ENCODE results near the gene STK32C.
A peak's percentile ranks its signal among the peaks of the same experiment; 100 is the strongest.

The STK32C gene

DNA sequence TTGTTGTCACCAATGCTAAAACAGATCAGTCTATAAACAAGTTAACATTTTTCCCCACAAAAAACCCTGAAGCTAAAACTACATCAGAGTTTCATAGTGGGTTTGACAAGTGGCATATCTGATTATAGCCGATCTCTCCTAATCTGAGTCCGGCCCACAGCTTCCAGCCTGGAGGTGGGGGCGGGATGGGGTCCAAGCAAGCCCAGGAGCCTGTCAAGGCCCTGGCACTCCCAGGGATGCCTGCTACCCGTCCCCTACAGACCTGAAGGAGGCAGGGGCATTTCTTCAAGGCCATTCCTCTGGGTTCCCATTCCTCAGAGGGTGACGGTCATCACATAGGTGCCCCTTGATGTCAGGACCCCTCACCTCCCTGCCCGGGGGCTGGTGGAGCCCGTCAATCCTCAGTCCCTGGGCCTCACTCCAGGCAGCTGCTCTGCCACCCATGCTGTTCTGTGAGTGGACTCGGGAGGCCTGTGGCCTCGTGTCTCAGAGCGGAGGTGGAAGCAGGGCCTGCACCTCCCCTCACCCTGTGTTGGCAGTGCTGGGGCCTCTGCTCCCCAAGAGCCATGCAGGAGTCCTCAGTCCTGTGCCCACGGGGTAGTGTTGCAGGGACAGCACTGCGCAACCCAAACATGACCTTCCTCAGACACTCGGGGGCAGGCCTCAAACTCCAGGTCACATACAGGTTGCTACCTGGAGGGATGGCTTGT, 112.2 kb downstream of the STK32C start:
- DNase-seq: no peak

DNA sequence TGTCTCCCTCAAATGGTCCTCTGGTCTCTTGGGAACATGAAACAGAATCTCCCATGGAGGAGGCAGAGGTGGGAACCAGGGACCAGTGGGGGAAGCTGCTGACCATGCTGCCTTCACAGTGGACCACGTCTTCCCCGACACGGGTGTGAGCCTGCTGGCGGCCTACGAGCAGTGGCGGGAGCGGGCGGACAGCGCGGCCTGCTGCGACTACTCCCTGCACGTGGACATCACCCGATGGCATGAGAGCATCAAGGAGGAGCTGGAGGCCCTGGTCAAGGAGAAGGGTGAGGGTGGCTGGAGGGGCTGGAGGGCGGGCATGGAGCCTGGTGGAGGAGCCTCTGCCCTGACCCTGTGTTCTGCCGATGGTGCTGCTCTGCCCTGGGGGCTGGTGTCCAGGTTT, 113.0 kb downstream of the STK32C start:
- no peak for DNase-seq

DNA sequence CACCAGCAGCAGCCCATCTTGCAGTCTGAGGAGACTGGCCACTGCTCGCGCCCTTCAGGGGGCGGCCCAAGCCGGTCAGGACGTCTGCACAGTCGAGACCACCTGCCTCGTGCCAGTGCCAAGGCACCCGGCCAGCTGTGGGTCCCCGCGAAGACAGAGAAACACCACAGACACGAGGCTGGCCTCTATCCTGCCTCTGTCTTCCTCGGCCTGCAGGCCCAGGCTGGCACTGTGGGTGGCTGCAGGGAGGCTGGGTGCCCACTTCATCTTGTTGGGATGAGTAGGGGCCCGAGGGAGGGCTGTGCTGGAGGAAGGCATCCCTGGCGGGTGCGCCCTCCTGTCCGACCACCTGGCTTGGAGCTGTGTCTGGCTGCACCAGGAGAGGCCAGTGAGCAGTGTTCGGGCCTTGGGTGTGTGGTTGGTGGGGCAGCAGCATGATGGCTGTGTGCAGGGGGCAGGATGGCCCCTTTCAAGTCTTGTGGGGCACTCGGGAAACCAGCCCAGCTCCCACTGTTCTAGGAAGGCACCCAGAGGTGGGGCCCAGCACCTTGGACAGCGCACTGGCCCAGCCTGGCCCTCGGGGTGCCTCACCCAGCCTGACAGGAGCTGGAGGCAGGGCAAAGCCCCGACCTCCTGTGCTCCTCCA, 113.7 kb downstream of the STK32C start:
- DNase-seq: peak in 1 of 2 donors; percentile 19

DNA sequence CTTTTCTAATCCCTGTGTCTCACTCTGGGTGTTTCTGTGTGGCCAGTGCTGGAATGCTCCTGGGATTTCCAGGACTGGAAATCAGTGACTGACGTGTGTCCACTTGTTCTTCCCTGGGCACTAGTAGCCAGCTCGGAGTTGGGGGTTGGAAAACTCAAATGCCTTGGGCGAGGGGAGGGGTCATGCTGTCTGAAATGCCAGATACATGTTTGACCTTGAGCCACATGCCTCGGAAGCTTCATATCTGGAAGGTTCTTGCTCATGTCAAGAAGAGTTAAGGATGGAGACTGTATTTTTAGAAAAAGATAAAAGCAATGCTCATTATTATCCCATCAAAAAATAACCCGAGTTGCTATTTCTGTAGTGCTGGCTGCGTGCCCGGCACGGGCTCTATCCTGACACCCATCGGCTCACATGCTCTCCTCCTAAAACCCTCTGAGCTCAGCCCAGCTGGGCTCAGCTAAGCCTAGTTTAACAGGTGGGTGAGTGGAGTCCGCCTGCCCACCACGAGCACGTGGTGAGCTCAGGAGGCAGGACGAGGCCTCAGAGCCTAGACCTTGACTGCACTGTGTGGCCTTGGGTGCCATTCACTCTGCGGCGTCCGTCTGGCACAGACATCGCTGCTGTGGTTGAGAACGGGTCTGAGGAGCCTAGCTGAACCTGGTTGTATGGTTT, 114.6 kb downstream of the STK32C start:
- DNase-seq: no peak

DNA sequence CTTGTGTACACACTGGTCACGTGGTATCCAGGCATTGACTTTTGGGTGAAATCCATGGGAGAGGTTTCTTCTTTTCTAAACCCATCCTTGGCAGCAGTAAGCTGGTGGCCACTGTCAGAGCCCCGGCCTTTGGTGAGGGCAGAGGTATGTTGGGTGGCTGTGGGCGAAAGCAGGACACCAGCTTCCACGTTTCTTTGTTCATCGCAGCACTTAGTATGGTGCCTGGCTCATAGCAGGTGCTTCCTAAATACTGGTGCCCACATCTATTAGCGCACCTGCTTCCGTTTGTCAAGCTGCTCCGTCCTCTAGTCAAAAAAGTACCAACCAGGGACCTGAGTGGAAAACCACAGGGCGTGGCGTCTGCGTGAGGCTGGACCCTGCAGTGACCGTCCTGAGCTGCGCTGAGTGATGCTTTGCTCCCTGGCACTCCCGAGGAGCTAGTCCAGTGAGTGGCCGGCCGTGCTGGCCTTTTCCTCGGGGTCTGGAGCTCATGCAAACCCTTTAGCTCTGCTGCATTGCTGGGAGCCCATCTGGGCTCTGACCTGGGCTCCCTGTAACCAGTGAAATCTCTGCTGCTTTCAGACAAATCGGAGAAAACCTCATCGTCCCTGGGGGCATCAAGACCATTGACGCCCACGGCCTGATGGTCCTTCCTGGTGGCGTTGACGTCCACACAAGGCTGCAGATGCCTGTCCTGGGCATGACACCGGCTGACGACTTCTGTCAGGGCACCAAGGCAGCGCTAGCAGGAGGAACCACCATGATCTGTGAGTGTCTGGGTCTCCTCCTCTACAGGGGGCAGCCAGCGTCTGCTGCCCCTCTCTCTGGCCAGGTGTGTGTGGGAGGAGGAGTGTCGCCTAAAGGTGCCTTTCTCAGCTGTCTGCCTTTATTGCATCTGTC, 115.4 kb downstream of the STK32C start:
- no peak for DNase-seq

DNA sequence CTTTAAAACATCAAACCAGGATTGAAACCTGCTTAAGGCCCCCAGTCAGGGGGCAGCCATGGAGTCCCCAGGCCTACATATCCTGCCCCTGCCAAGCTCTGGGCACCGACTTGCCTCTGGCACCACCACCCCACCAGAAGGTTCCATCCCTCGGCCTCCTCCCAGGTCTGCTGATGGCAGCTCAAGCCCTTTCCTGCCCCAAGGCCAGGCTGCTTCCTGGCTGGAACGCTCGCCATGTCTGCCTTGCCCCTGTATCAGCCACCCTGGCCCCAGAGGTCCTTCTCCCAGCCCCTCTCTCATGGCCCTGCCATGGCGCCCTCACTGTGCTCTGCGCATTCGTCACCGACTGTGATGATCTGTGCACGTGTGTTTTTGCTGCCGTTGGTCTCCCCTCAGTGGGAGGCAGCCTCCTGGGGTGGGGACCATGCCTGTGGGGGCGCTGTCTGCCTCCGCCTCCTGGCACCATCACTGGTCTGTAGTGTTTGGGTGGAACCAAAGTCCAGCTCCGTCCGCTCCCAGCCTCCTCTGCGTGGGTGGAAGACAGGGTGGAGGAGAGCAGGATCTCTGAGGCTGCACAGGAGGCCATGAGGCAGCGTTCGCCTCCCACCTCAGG, 117.8 kb downstream of the STK32C start:
- no peak for DNase-seq

DNA sequence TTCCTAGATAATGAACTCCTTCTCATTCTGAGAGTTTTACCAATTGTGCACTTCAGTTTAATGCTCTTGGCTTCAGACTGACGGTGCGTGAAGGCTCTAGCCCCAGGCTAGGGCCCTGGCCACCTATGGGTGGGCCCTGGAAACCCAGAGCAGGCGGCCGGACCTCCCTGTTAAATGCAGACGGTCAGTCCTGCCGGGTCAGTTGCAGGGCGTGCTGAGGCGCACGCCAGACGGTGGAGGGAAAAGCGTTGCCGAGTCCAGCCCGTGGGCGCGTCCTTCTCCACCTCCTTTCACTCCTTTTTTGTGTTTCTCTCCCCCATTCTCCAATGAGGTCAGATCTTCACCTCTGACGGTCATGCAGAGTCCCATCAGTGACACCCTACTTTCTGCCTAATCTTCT, 118.7 kb downstream of the STK32C start:
- DNase-seq: no peak

DNA sequence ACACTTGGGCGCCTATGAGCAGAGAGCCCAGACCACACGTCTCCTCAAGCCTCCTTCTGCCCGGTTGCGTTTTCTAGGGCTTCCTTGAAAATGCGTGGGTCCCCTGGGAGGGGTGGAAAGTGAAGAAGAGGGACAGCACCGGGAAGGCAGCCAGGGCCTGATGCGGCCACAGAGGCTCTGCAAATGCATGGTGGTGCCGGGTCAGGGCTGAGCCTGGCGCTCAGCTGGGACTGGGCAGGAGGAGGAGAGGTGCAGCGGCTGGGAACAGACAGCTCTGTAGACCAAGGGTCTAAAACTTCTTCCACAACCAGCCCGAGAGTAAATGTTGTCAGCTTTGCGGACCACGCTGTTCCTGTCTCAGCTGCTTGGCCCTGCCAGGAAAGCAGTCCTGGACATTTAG, 119.4 kb downstream of the STK32C start:
- DNase-seq: no peak

DNA sequence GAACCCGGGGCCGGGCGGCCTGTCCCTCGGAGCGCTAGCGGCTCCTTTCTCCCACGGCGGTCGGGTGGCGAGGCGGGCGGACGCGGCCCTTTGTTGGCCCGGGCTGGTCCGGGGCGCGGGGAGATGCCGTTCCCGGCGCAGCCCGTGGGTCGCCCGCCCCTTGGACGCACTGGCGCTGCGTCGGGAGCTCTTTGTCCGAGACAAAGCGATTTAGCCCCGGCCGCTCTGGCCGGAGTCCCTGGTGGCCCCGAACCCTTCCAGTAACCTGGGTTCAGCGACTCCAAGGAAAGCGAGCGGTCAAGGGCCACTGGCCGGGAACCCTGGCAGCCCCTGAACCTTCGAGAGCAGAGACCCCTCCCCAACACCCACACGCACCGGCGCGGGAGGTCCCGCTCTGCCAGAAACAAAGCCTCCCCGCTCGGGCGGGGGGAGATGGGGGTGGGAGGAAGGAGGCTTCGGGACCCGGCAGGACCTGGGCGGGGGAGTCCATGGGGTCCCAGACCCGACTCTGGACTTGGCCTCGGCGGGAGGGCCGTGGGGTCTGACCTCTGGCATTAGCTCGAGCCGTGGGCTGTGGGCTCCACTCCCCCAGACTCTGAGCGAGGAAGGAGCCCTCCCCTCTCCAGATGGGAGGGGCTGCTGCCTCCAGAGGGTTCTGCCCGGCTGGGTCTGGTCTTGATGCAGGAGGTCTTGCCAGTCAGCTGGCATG, 120.2 kb downstream of the STK32C start:
- no peak for DNase-seq

DNA sequence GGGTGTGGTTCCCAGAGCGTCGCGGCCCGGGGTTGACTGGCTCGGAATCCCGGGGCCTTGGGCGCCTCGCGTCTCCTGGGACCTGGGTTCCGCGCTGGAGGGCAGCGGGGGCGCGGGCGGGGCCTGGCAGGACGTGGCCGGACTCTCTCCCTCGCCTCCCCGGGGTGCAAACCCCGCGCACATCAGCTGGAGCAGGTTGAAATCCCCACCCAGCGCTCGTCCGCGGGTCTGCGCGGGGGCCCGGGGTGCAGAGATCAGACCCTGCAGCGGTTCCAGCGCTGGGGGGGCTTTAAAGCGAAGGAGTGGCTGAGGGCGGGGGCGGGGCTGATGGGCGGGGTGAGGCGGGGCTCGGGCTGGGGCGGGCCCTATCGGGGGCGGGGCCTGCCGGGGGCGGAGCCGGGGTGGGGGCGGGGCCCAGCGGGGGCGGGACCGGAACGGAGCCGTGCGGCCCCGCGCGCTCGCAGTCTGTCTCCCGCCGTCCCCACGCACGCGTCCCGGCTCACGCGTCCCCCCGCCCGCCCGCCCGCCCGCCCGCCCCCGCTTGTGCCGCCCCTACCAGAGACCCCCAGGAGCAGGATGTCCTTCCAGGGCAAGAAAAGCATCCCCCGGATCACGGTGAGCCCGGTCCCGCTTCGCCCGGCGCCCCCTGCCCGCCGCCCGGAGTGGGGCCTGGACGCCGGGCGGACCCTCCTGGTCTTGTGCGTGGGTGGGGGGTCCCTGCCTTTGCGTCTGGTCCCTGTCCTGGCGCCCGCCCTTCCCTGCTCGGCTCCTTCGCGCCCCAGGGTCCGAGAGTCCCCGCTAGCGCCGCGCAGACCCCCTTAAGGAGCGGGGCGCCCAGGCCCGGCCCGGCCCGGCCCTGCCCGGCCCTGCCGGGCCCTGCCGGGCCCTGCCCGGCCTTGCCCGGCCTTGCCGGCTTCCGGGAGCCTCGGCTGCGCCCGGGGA, 121.0 kb downstream of the STK32C start, which contains the start of gene DPYSL4:
TSS of gene DPYSL4 (plus strand) at position 461 of the 942 bp plus-strand sequence. CDS start at position 577, 116 bp downstream.
- peak in 1 of 2 donors; percentile 45 for DNase-seq

DNA sequence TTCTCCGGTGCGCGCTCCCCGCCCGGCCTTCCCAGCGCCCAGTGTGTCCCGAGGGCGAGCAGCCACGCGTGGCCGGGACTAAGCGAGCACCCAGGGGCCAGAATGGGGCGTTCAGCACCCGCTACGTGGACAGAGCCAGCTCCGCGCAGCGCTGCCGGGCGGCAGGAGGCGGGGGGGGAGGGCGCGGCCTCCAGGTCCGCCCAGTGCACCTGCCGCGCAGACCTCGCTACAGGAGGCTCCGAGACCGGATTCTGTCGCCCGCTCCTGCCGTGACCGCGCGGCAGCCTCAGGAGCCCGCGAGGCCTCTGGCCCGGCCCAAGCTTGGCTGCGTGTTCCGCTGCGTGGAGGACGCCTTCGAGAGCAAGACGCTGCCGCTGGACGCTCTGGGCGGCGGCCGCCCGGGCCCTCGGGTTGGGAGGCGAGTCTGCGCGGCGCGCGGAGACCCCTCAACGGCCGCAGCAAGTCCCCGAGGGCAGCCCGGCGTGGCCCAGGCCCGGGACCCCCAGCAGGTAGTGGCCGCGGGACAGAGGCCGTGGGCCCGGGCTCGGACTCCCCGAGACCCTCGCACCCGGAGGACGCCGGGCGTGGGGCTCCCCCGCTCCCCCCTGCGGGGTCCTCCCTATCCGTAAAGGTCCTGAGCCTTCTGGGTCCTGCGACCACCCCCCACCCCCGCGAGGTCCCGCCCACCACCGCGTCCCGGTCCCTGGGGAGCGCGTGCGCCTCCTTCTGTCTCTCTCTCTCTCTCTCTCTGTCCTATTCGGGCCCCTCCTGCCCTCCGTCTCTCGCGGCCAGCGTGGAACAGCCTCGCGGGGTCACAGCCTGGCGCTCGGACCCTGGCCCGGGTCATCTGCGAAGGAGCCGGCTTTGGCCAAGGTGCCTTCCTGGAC, 121.9 kb downstream of the STK32C start:
- peak; percentile 38 to 46 for DNase-seq

DNA sequence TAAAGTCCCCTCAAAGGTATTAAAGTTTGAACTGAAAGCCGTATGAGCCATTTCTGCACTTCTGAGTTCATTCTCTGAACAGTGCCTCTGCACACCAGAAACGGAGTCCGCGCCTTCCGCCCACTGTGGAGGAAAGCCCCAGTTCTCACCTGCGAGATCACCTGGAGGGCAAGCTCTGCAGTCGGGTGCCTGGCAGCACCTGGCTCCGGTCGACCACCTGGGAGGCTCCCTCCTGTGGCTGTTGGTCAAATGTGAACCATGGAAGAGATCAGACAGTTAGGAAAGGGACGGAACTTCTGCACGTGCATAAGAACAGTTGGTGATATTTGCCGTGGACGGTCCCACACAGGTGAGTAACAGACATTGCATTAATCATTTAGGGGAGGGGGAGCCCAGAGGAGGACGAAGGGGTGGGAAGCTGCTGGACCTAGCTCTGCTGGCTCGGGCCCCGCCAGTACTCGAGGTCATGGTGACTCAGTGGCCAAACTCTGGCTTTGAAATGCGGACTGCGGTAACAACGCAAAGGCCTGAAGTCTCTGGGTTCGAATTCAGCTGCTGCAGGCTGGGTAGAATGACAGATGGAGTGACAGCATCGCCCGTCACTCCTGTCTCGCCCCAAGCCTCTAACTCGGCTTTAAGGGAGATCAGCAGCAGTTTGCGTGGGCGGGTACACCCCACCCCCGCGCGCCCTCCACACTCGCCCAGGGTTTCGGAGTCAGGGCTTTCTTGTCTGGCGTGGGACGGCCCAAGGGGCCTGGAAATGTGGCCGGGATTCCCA, 122.7 kb downstream of the STK32C start:
- DNase-seq: no peak

DNA sequence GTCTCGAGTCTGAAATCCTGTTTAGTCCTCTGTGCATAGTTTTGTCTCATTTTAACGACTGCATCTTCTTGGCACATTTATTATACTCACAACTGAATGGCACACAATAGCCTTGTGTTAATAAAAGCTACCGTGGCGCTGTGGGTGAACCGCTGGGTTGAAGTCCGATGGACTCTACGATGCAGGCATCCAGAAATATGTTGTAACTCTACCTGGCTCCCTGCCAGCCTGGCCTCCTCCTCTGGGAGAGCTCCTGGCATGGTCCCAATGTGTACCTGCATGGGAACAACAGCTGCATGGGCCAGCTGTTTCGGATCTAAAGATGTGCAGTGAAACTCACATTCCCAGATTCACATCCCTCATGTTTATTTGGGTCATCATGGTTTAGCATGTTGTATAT, 124.7 kb downstream of the STK32C start:
- no peak for DNase-seq

DNA sequence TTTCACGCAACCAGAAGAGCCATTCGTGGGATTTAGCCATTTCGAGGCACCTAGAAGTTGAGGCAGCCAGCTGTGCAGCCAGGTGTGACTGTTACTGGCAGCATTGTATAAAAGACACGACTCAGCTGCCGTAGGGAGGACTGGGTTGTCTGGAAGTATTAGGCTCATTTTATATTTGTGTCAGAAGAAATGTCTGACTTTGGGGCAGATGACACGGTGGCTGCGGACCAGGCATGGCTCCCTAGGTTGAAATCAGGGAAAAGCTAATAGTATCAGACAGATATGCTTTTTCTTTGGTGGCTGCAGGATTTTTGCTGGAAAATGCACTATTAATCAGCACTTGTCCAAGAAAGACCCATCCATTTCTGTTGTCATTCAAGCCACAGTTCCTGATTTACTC, 125.2 kb downstream of the STK32C start:
- DNase-seq: no peak

DNA sequence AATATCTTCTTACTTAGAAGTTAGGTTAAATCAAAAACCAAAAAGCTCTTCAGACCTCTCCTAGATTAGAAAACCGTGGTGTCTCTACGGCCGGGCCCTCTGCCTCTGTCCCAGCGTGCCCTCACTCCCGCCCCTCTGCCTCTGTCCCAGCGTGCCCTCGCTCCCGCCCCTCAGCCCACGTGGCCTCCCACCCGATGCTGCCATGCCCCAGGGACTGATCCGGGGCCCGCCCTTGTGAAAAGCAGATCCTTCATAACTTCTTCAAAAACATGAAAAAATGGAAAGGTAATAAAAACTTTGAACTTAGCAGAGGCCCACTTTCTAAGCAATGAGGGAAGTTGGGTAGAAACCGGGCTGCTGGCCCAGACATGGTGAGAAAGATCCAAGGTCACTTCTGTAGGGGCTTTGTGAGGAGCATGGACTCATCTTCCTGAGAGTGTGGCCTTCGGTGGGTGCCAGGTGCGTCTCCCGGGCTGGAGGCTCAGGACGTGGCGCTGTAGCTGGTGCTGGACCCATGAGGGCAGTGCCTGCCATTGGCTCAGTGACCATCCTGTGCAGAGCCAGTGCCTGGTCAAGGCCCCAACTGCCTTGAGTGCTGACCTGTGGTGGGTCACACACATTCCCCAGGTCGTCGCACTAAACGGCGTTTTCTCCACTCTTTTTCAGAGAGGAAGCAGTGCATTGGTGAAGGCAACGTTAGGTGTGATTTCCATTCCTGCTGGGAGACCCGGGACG, 125.9 kb downstream of the STK32C start:
- DNase-seq: no peak

DNA sequence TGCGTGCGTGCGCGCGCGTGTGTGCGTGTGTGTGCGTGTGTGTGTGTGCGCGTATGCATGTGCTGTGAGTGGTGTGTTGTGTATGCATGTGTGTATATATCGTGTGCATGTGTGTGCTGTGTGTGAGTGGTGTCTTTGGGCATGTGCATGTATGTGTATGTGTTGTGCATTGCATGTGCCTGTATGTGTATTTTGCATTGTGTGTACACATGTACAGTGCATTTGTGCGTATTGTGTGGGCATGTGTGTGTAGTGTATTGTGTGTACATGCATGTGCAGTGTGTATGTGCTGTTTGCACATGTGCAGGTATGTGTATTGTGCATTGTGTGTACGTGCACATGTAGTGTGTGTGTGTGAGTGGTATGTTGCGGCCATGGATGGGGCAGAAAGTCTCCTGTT, 127.0 kb downstream of the STK32C start:
- no peak for DNase-seq

DNA sequence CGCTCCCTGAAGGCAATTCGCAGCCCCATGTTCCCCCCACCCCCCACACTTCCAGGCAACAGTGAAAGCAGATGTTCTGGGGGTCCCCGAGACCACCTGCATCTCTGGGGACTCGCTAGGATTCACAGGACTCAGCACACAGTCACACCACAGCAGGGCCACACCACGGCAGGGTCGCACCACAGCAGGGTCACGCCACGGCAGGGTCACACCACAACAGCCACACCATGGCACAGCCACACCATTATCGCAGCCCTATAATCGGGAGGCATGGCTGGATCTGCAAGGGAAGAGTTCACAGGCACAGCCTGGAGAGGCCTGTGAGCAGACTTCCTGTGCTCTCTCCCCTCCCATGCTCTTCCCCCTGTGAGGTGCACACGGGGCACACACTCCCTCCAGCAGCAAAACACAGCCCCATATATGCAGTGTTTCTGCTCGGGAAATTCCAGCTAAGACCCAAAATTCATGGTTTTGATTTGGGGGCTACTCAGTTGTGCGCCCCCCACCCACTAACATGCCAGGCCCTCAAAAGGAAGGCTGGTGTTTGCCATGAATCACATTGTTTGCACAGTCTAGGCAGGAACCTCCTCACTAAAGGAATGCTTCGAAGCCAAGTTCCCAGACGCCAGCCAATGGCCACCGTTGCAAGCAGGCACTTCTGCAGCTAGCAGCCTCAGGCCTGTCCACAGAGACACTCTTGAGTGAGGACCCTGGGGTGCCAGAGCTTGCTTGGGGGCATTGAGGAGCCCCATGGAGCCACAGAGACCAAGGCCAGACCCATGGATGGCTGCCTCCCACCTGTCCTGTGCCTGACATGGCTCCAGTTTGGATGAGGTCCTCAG, 128.0 kb downstream of the STK32C start:
- DNase-seq: no peak

Measured in stimulated activated CD4-positive, alpha-beta T cell treated with anti-CD3 and anti-CD28 coated beads, Interleukin-2, amount 100 ng/mL, for 48 hours (primary cell).